Measurements from ENCODE around the gene ASGR2. TPM values are rescaled to one million over a fixed set of nuclear protein-coding genes. Genes with fewer than 3 reads are reported as not detected.
"Not testable (repeated sequence)": the region's sequence is repeated elsewhere in the genome, so short reads cannot be mapped to it uniquely, and the experiment has no call there.

Gene ASGR2
- total and polyA plus RNA-seq, 2 of the 13 experiments (the other 11 are each of a cell fraction or from before 2014, with no cell fraction given), result 320 to 754 TPM

GRCh38 chr17:7088442-7088841, 26.2 kb downstream of the ASGR2 start (continued):
- TF ChIP-seq TFE3 (CRISPR knock-in tag; IDR thresholded peaks at IDR 0.05) (peak; percentile 64; the same call in 1 of the 2 replicates), DMAP1 (CRISPR knock-in tag; IDR thresholded peaks at IDR 0.05) (peak; percentile 70; the same call in 1 of the 2 replicates), MLX (CRISPR knock-in tag; IDR thresholded peaks at IDR 0.05) (peak; percentile 33; the same call in 1 of the 2 replicates), ZSCAN29 (CRISPR knock-in tag; conservative IDR thresholded peaks at IDR 0.05) (peak; percentile 96), FOXP4 (CRISPR knock-in tag; IDR thresholded peaks at IDR 0.05) (peak; percentile 79; the same call in 1 of the 2 replicates), NONO (CRISPR knock-in tag; conservative IDR thresholded peaks at IDR 0.05) (peak; percentile 36; the same call in 1 of the 2 replicates), MYC (CRISPR knock-in tag; IDR thresholded peaks at IDR 0.05; ENCODE audit: borderline replicate concordance) (peak; percentile 58), HOXA3 (CRISPR knock-in tag; IDR thresholded peaks at IDR 0.05) (peak; percentile 79), ZNF556 (CRISPR knock-in tag; IDR thresholded peaks at IDR 0.05; ENCODE audit: borderline replicate concordance) (peak; percentile 74; the same call in 1 of the 2 replicates), MAX (IDR thresholded peaks at IDR 0.05) (peak; percentile 47; the same call in 1 of the 2 replicates), IRF2 (CRISPR knock-in tag; IDR thresholded peaks at IDR 0.05) (peak; percentile 53; the same call in 1 of the 2 replicates), CTCF (CRISPR knock-in tag; IDR thresholded peaks at IDR 0.05) (0 out of 2 replicates have a peak, but pooled peaks have one; percentile 10), ZMYM3 (CRISPR knock-in tag; IDR thresholded peaks at IDR 0.05) (peak; percentile 10; the same call in 1 of the 2 replicates), THRA (CRISPR knock-in tag; IDR thresholded peaks at IDR 0.05; ENCODE audit: borderline replicate concordance) (peak; percentile 24; the same call in 1 of the 2 replicates), MIER2 (CRISPR knock-in tag; IDR thresholded peaks at IDR 0.05) (peak; percentile 76; the same call in 1 of the 2 replicates), DRAP1 (CRISPR knock-in tag; IDR thresholded peaks at IDR 0.05) (peak; percentile 71; the same call in 1 of the 2 replicates), IKZF5 (CRISPR knock-in tag; IDR thresholded peaks at IDR 0.05) (0 out of 2 replicates have a peak, but pooled peaks have one; percentile 19), ZNF614 (CRISPR knock-in tag; IDR thresholded peaks at IDR 0.05; ENCODE audit: borderline replicate concordance) (peak; percentile 55; the same call in 1 of the 2 replicates), SIX1 (CRISPR knock-in tag; IDR thresholded peaks at IDR 0.05; ENCODE audit: borderline replicate concordance) (peak; percentile 56; the same call in 1 of the 2 replicates), KDM6A (CRISPR knock-in tag; IDR thresholded peaks at IDR 0.05; ENCODE audit: low read depth) (0 out of 2 replicates have a peak, but pooled peaks have one; percentile 33), MIXL1 (CRISPR knock-in tag; IDR thresholded peaks at IDR 0.05) (peak; percentile 20; the same call in 1 of the 2 replicates)
- TF ChIP-seq NONO (IDR thresholded peaks at IDR 0.05), result not testable (repeated sequence)
